SK-N-SH (cell line): Measurements from ENCODE around the gene HLA-DQA1. TPM values are rescaled to one million over a fixed set of nuclear protein-coding genes. Genes with fewer than 3 reads are reported as not detected.

Source experiments
- GATA2 ChIP-seq: sonication (generic); formaldehyde crosslinking; IDR thresholded peaks from 2 replicates; pipeline ENCODE4 v1.5.0; 2020; ENCODE audit warnings: mild to moderate bottlenecking, missing genetic modification reagents
- MXI1 ChIP-seq: IDR thresholded peaks from 2 replicates; pipeline ENCODE4 v1.6.1; 2012; ENCODE audit warnings: mild to moderate bottlenecking, low read depth, low read length, improper control_type of control experiment
- POLR2AphosphoS5 ChIP-seq: IDR thresholded peaks from 2 replicates; pipeline ENCODE4 v1.6.1; 2012; ENCODE audit warnings: low read depth, low read length
- RFX5 ChIP-seq: IDR thresholded peaks from 2 replicates; pipeline ENCODE4 v1.6.1; 2012; ENCODE audit warnings: mild to moderate bottlenecking, improper control_type of control experiment, low read length
- polyA plus RNA-seq, 3 experiments: library from polyadenylated mRNA; depleted of rRNA; stranded (reverse); fragments of >200 nt; gene quantifications; 2 replicates each; pipeline ENCODE4 v1.2.3, GENCODE V29; 2012
- TF ChIP-seq, protein P1 (sequence below): fragments of 150-350 bp; IDR thresholded peaks from 2 replicates; pipeline ENCODE4 v1.6.1; 2016; ENCODE audit warnings: mild to moderate bottlenecking, low read depth, low read length
- TF ChIP-seq, protein P2 (sequence below): IDR thresholded peaks from 2 replicates; pipeline ENCODE4 v1.4.0; 2012; ENCODE audit warnings: low read depth, borderline replicate concordance
- TF ChIP-seq, protein P3 (sequence below): IDR thresholded peaks from 2 replicates; pipeline ENCODE4; 2012
- TF ChIP-seq, protein P4 (sequence below): fragments of 200-600 bp; sonication (generic); IDR thresholded peaks from 2 replicates; pipeline ENCODE4 v1.6.1; 2017; ENCODE audit warnings: antibody characterized with exemption, mild to moderate bottlenecking, moderate library complexity

The HLA-DQA1 gene
- polyA plus RNA-seq, 1 of the 3 experiments (the other 2 are of a cell fraction): not detected

DNA sequence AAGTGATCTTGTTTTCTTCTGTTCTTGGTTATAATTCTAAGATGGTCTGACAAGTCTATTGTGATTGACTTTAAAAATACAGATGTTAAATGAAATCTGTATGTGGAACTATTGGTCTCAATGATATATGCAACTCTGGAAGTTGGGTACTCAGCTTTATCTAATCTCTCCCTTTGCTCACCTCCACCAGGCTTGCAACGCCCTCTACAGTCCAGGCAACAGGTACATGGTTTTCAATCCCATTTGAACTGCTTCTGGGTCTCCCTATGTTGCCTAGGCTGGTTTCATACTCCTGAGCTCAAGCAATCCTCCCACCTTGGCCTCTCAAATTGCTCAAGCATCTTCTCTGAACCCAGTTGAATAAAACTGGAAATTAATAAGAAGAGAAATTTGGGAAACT is 54.8 kb downstream of the HLA-DQA1 start (continued):
- TF ChIP-seq, protein P1, sequence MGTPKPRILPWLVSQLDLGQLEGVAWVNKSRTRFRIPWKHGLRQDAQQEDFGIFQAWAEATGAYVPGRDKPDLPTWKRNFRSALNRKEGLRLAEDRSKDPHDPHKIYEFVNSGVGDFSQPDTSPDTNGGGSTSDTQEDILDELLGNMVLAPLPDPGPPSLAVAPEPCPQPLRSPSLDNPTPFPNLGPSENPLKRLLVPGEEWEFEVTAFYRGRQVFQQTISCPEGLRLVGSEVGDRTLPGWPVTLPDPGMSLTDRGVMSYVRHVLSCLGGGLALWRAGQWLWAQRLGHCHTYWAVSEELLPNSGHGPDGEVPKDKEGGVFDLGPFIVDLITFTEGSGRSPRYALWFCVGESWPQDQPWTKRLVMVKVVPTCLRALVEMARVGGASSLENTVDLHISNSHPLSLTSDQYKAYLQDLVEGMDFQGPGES: no peak
- TF ChIP-seq MXI1 (no peak), GATA2 (CRISPR knock-in tag) (no peak), POLR2AphosphoS5 (no peak), RFX5 (no peak)
- TF ChIP-seq, protein P2, sequence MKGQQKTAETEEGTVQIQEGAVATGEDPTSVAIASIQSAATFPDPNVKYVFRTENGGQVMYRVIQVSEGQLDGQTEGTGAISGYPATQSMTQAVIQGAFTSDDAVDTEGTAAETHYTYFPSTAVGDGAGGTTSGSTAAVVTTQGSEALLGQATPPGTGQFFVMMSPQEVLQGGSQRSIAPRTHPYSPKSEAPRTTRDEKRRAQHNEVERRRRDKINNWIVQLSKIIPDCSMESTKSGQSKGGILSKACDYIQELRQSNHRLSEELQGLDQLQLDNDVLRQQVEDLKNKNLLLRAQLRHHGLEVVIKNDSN: no peak
- TF ChIP-seq, protein P3, sequence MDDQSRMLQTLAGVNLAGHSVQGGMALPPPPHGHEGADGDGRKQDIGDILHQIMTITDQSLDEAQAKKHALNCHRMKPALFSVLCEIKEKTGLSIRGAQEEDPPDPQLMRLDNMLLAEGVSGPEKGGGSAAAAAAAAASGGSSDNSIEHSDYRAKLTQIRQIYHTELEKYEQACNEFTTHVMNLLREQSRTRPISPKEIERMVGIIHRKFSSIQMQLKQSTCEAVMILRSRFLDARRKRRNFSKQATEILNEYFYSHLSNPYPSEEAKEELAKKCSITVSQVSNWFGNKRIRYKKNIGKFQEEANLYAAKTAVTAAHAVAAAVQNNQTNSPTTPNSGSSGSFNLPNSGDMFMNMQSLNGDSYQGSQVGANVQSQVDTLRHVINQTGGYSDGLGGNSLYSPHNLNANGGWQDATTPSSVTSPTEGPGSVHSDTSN: no peak
- TF ChIP-seq, protein P4, sequence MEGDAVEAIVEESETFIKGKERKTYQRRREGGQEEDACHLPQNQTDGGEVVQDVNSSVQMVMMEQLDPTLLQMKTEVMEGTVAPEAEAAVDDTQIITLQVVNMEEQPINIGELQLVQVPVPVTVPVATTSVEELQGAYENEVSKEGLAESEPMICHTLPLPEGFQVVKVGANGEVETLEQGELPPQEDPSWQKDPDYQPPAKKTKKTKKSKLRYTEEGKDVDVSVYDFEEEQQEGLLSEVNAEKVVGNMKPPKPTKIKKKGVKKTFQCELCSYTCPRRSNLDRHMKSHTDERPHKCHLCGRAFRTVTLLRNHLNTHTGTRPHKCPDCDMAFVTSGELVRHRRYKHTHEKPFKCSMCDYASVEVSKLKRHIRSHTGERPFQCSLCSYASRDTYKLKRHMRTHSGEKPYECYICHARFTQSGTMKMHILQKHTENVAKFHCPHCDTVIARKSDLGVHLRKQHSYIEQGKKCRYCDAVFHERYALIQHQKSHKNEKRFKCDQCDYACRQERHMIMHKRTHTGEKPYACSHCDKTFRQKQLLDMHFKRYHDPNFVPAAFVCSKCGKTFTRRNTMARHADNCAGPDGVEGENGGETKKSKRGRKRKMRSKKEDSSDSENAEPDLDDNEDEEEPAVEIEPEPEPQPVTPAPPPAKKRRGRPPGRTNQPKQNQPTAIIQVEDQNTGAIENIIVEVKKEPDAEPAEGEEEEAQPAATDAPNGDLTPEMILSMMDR: no peak; the same call in 1 of the 2 replicates

Other genes with a start within 250 kb of the HLA-DQA1 start
- not detected in 2 replicates for gene BTNL2, start 230.2 kb upstream of the HLA-DQA1 start, polyA plus RNA-seq (2012; rRNA removed)
- 0.10 TPM in 1 of 2 replicates, not detected in the other for gene HLA-DRA, start 197.5 kb upstream of the HLA-DQA1 start, polyA plus RNA-seq (2012; rRNA removed)
- not detected in 2 replicates for gene HLA-DRB5, start 107.1 kb upstream of the HLA-DQA1 start, polyA plus RNA-seq (2012; rRNA removed)
- not detected in 2 replicates for gene HLA-DRB1, start 47.6 kb upstream of the HLA-DQA1 start, polyA plus RNA-seq (2012; rRNA removed)
- not detected in 2 replicates for gene HLA-DQB1, start 29.3 kb downstream of the HLA-DQA1 start, polyA plus RNA-seq (2012; rRNA removed)
- not detected in 2 replicates for gene HLA-DQA2, start 104.0 kb downstream of the HLA-DQA1 start, polyA plus RNA-seq (2012; rRNA removed)
- not detected in 2 replicates for gene HLA-DQB2, start 126.1 kb downstream of the HLA-DQA1 start, polyA plus RNA-seq (2012; rRNA removed)
- not detected in 2 replicates for gene HLA-DOB, start 179.6 kb downstream of the HLA-DQA1 start, polyA plus RNA-seq (2012; rRNA removed)
- 14.0 and 19.9 TPM in 2 replicates for gene TAP2, start 201.3 kb downstream of the HLA-DQA1 start, polyA plus RNA-seq (2012; rRNA removed)
- gene PSMB8, start 206.6 kb downstream of the HLA-DQA1 start, polyA plus RNA-seq (2012; rRNA removed): 52.8 and 55.7 TPM in 2 replicates
- gene TAP1, start 216.3 kb downstream of the HLA-DQA1 start, polyA plus RNA-seq (2012; rRNA removed): 31.1 and 35.7 TPM in 2 replicates
- 52.4 and 83.7 TPM in 2 replicates for gene PSMB9, start 216.8 kb downstream of the HLA-DQA1 start, polyA plus RNA-seq (2012; rRNA removed)